ENCODE results near the gene SHH. TPM values are rescaled to one million over a fixed set of nuclear protein-coding genes. Genes with fewer than 3 reads are reported as not detected.
A peak's percentile ranks its signal among the peaks of the same experiment; 100 is the strongest.

The SHH gene
- total and polyA plus RNA-seq, 2 of the 4 experiments (the other 2 are of a cell fraction) = under 0.01 to 0.03 TPM

- H4K91ac ChIP-seq (ENCODE audit: insufficient read depth, low read depth, low read length) = no peak overlapping the region
- H3K9me1 ChIP-seq (ENCODE audit: insufficient read depth, low read length) = peaks cover 8% of the 10 kb centered on the region; the same call in 1 of the 2 replicates
- no peak overlapping the region for H2BK120ac ChIP-seq (ENCODE audit: low read depth, low read length)
- no peak overlapping the region for H2BK20ac ChIP-seq (ENCODE audit: low read depth, low read length)
- H3K36me3 ChIP-seq (ENCODE audit: control insufficient read depth, insufficient read depth, low read length) = peaks cover 39% of the 10 kb centered on the region
- H2BK15ac ChIP-seq (ENCODE audit: low read depth, low read length) = no peak overlapping the region
- H3K27ac ChIP-seq (ENCODE audit: insufficient read depth, low read length) = no peak overlapping the region
- no peaks in the 10 kb centered on the region for H3K27me3 ChIP-seq (ENCODE audit: control insufficient read depth, insufficient read depth, low read length)
- in situ Hi-C loops (cut with MboI; ENCODE audit: low sequenced_read_pairs) = loop anchor here (25.0 kb wide), 1 partner anchor 377 kb away; no protein-coding TSS in a partner anchor
- no CpG with 5 or more reads among the region's 7 CpGs for WGBS, 2 experiments (ENCODE audit: extremely low coverage in 2 of 2, insufficient read length in 1 of 2)
- no peak overlapping the region for H3K18ac ChIP-seq (ENCODE audit: low read depth, low read length)
- no peak overlapping the region for H2BK5ac ChIP-seq (ENCODE audit: low read depth, low read length, poor library complexity, severe bottlenecking)
- no peaks in the 10 kb centered on the region for H3K9me3 ChIP-seq (ENCODE audit: control insufficient read depth, insufficient read depth, low read length)
- H4K20me1 ChIP-seq (ENCODE audit: insufficient read depth, low read length) = peaks cover 39% of the 10 kb centered on the region
- no TSS peak for BruUV-seq (replicated peaks)
- H3K56ac ChIP-seq (ENCODE audit: extremely low read depth, insufficient read depth, low read length) = no peak overlapping the region
- intact Hi-C loops (cut with micrococcal nuclease) = no loop called here
- no peak for TF ChIP-seq POLR2A (IDR thresholded peaks at IDR 0.05; ENCODE audit: low read depth, low read length)
- TF ChIP-seq CHD1 (IDR thresholded peaks at IDR 0.05; ENCODE audit: low read depth, low read length) = no peak
- no peak for TF ChIP-seq SMC3 (IDR thresholded peaks at IDR 0.05; ENCODE audit: low read depth, low read length)
- no peak for TF ChIP-seq CEBPB (IDR thresholded peaks at IDR 0.05; ENCODE audit: low read depth, low read length)
- TF ChIP-seq NFE2L2 (IDR thresholded peaks at IDR 0.05; ENCODE audit: low read depth, low read length) = no peak
- TF ChIP-seq RAD21 (IDR thresholded peaks at IDR 0.05; ENCODE audit: low read length) = no peak
- TF ChIP-seq RCOR1 (IDR thresholded peaks at IDR 0.05; ENCODE audit: insufficient replicate concordance, low read length) = no peak
- no peak for TF ChIP-seq MAFK (IDR thresholded peaks at IDR 0.05; ENCODE audit: low read depth, low read length)
- no peak for TF ChIP-seq BHLHE40 (IDR thresholded peaks at IDR 0.05; ENCODE audit: low read depth, low read length)
- TF ChIP-seq, protein P1, sequence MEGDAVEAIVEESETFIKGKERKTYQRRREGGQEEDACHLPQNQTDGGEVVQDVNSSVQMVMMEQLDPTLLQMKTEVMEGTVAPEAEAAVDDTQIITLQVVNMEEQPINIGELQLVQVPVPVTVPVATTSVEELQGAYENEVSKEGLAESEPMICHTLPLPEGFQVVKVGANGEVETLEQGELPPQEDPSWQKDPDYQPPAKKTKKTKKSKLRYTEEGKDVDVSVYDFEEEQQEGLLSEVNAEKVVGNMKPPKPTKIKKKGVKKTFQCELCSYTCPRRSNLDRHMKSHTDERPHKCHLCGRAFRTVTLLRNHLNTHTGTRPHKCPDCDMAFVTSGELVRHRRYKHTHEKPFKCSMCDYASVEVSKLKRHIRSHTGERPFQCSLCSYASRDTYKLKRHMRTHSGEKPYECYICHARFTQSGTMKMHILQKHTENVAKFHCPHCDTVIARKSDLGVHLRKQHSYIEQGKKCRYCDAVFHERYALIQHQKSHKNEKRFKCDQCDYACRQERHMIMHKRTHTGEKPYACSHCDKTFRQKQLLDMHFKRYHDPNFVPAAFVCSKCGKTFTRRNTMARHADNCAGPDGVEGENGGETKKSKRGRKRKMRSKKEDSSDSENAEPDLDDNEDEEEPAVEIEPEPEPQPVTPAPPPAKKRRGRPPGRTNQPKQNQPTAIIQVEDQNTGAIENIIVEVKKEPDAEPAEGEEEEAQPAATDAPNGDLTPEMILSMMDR (conservative IDR thresholded peaks at IDR 0.05; ENCODE audit: low read depth, low read length) = no peak
- no peak for TF ChIP-seq MAZ (IDR thresholded peaks at IDR 0.05; ENCODE audit: borderline replicate concordance, low read depth, low read length)
- TF ChIP-seq ELK1 (IDR thresholded peaks at IDR 0.05; ENCODE audit: borderline replicate concordance, low read depth, low read length) = no peak
- no peak for TF ChIP-seq MXI1 (IDR thresholded peaks at IDR 0.05; ENCODE audit: borderline replicate concordance, low read depth, low read length)
- TF ChIP-seq, protein P2, sequence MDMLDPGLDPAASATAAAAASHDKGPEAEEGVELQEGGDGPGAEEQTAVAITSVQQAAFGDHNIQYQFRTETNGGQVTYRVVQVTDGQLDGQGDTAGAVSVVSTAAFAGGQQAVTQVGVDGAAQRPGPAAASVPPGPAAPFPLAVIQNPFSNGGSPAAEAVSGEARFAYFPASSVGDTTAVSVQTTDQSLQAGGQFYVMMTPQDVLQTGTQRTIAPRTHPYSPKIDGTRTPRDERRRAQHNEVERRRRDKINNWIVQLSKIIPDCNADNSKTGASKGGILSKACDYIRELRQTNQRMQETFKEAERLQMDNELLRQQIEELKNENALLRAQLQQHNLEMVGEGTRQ (IDR thresholded peaks at IDR 0.05; ENCODE audit: low read depth, low read length) = no peak
- no peak for TF ChIP-seq RFX5 (IDR thresholded peaks at IDR 0.05; ENCODE audit: low read depth, low read length)
- no peak for TF ChIP-seq FOS (IDR thresholded peaks at IDR 0.05; ENCODE audit: low read depth, low read length)
- no peak for ATAC-seq (ENCODE audit: low read depth)
- dilution Hi-C loops (cut with HindIII; ENCODE audit: low sequenced_read_pairs, unreplicated experiment) = no loop called here
- H3K4me2 ChIP-seq (ENCODE audit: low read depth, low read length) = no peak overlapping the region
- H2AK5ac ChIP-seq (ENCODE audit: low read depth, low read length) = no peak overlapping the region
- CTCF ChIA-PET = interaction anchor here (0.6 to 0.8 kb wide), 2 partner anchors 257 to 837 kb away, joined by 4 read pairs; no protein-coding TSS in a partner anchor
- H3K14ac ChIP-seq (replicated peaks; ENCODE audit: low read depth, low read length) = no peak overlapping the region
- H3K4me3 ChIP-seq (ENCODE audit: insufficient read depth, low read depth, low read length) = no peak overlapping the region
- H2AFZ ChIP-seq (replicated peaks; ENCODE audit: low read length, poor library complexity) = no peak overlapping the region
- H3K79me1 ChIP-seq (ENCODE audit: low read depth in 1 of 2, low read length in 2 of 2) = peaks cover 29 to 54% of the 10 kb centered on the region in 2 experiments
- H2AK9ac ChIP-seq (replicated peaks; ENCODE audit: low read depth, low read length, poor library complexity) = peak overlapping the region; percentile 23
- no peak for DNase-seq
- peaks cover 2% of the 10 kb centered on the region; the same call in 1 of the 2 replicates for H3K4me1 ChIP-seq (ENCODE audit: control insufficient read depth, insufficient read depth, low read length)
- POLR2A ChIA-PET (ENCODE audit: unreplicated experiment) = no interaction called here
- H3K4ac ChIP-seq (ENCODE audit: low read depth, low read length) = no peak overlapping the region
- H3K9ac ChIP-seq (ENCODE audit: low read depth, low read length) = no peak overlapping the region
- H4K8ac ChIP-seq (ENCODE audit: low read depth in 2 of 2, low read length in 2 of 2) = no peak overlapping the region
- no peak overlapping the region for H4K5ac ChIP-seq (ENCODE audit: low read depth, low read length)
- no peak overlapping the region for H3K23ac ChIP-seq (ENCODE audit: low read depth, low read length)
Observed at GRCh38 chr7:155764438-155764793, 47.8 kb downstream of the SHH start.
